ENCODE measurements around the gene LMNA.
A peak's percentile ranks its signal among the peaks of the same experiment; 100 is the strongest.

LMNA gene

DNA sequence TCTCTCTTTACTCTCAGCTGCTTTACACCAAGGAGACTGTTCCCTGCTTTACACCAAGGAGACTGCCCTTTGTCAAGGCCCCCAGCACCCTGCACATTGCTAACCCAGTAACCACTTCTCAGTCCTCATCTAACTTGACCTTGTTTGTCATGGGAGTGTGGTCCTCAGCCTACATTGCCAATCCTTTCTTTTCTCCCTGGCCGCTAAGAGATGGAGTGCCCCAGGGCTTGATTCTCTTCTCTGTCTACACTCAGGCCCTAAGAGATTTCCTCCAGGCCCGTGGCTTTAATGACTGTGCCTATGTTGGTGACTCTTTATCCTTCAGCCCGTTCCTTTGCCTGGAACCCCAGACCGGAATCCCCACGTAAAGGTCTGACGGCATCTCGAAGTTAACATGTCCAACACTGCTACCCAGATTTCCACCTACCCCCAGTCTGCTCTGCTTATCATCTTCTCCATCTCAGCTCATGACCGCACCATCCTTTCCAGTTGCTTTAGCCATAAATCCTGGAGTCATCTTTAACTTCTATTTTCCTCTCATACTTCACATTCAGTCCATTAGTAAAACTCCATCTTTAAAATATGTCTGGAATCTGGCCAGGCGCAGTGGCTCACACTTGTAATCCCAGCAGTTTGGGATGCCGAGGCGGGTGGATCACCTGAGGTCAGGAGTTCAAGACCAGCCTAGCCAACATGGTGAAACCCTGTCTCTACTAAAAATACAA, 29.4 kb downstream of the LMNA start:
- DNase-seq: no peak

- no peak for DNase-seq
These were observed 30.2 kb downstream of the LMNA start for GRCh38 chr1:156144742-156145141.

- no peak for DNase-seq
These were observed 31.1 kb downstream of the LMNA start for GRCh38 chr1:156145650-156146019.

GRCh38 chr1:156146020-156146768, 31.7 kb downstream of the LMNA start:
- peak; percentile 38 to 50 for DNase-seq

DNA sequence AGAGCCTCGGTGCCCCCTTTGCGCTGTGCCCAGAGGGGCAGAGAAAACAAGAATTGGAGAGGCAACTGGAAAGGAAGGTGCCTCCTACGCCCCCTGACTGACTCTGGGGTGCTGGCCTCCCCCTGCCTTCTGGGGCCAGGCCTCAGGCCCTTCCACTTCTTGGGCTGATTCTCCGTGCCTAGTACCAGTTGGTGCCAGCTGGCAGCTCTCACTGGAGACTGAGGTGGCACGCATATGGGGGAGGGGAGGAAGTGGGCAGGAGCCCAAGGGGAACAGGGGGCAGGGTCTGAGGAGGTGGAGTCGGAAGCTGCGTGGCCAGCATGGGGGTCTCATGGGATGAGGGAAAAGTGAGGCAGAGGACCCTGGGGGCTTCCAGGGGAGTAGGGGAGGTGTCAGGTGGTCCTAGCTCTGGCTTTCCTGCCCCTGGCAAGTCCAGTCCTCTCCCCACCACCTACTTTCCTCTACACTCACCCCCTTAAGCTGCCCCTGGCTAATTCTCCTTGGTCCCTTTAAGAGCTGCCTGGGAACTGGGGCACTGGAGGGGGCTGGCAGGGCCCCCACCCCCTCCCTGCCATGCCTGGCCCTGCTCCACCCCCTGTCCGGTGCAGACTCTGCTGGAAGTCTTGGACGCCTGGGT, 32.4 kb downstream of the LMNA start:
- DNase-seq: no peak

GRCh38 chr1:156148216-156148615, 33.7 kb downstream of the LMNA start:
- no peak for DNase-seq

GRCh38 chr1:156149374-156150332, 35.1 kb downstream of the LMNA start:
- DNase-seq: no peak

- DNase-seq: no peak
These were observed 36.0 kb downstream of the LMNA start for GRCh38 chr1:156150333-156151011.

DNA sequence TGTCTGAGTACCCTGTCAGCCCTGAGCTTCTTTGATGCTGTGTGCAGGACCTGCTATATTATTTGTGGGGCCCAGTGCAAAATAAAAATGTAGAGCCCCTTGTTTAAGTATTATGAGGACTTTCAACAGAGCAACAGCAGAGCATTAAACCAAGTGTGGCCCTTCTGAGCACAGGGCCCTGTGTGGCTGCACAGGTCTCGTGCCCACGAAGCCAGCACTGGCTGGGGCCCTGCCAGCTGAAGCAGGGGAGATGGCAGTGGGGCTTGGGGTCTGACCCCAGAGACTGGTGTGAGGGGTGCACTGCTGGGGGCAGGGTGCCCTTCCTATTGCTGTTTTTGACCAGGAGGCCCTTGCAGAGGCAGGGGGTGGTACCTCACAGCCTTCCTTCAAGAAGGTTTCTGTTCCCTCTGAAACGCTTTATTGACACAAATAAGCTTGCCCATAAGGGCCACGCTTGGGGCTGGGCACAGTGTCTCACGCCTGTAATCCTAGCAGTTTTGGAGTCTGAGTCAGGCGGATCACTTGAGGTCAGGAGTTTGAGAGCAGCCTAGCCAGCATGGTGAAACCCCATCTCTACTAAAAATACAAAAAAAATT, 36.7 kb downstream of the LMNA start:
- DNase-seq: no peak

GRCh38 chr1:156152628-156153027, 38.1 kb downstream of the LMNA start:
- no peak for DNase-seq

- DNase-seq: no peak
These were observed 38.9 kb downstream of the LMNA start, which contains the start of gene SEMA4A for GRCh38 chr1:156153362-156153761. SEMA4A (plus strand) TSS chr1:156153585; CDS start chr1:156154579, 994 bp downstream.

DNA sequence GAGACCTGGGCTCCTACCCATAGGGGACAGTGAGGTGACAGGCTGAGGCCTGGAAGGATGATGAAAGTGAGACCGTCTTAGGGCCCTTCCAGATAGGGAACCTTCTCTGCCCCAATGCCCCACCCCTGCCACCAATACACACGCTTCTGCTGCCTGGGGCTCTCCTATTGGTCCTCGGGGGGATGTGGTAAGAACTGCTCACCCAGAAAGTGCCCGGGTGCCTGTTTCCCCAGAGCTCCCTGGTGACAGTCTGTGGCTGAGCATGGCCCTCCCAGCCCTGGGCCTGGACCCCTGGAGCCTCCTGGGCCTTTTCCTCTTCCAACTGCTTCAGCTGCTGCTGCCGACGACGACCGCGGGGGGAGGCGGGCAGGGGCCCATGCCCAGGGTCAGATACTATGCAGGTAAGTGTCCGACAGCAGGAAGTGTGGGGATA, 39.8 kb downstream of the LMNA start:
- no peak for DNase-seq

- DNase-seq: no peak
These were observed 41.4 kb downstream of the LMNA start for GRCh38 chr1:156155756-156156510.

DNA sequence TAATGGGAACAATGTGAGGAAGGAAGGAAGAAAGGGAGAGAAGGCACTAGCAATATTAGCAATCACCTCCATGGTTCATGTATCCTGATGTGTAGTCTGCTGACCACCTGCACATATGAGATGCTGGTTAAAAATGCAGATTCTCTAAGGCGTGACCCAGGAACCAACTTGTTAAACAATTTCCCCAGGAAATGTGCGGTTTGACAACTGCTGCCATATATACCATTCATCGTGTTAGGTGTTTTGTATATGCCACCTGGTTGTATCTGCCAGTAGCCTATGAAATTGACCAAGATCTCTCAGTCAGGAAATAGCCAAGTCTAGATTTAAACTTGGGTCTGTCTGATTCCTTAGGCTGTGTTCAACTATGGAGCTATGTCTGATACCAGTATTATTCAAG, 43.0 kb downstream of the LMNA start:
- no peak for DNase-seq

DNA sequence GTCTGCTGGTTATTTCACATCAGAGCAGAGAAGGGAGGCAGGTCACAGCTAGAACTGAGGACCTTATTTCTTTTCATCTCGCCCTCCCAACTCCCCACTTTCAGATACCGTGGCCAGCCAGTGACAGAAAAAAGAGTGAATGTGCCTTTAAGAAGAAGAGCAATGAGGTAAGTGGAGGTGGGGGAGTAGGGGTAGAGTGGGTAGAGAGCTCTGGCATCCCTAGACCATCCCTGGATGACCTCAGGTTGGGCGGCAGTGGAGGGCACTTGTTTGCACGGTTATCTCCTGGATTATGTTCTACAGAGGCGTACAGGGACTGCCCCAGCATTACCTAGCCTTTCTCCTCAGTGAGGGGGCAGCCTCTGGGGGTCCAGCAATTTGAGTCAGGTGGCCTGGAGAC, 43.5 kb downstream of the LMNA start:
- DNase-seq: no peak

DNA sequence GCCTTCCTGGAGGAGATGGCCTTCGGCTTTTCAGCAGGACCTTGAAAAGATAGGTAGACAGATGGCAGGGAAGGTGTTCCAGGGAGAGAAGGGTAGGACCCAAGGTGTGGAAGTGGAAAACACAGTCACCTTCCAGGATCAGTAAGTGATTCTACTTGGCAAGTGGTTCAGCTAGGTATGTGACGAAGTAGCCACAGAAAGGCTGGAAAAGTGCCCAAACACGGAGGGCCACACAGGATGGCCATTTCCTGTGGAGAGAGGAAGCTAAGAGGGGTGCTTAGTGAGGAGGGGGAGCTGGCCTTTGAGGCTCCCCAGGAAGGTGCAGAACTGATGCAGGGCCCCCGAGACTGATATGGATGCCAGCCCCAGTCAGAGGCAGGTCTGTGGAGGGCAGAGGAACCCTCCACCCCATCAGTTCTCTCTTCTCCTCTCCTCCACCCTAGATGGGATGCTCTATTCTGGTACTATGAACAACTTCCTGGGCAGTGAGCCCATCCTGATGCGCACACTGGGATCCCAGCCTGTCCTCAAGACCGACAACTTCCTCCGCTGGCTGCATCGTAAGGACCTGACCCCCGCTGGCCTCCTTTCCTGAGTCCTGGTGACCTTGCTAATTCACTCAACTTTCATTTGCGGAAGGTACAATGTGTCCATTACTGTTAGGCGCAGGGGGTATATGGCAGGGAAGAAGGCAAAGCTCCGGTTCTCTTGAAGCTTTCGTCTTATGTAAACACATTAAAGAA, 45.7 kb downstream of the LMNA start:
- no peak for DNase-seq

DNA sequence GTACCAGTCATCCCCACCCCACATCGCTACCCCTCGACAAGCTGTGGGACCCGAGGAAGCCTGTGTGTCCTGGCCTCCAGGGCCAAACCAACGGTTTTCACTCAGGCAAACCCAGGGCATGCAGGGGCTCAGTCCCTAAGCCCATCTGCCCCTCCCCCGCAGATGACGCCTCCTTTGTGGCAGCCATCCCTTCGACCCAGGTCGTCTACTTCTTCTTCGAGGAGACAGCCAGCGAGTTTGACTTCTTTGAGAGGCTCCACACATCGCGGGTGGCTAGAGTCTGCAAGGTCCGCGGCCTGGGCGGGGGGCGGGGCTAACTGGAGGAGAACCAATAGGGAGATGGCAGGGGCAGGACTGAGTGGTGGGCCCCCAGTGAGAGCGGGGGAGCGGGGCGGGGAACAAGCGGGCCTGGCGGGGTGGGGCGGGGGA, 46.2 kb downstream of the LMNA start:
- peak; percentile 64 to 73 for DNase-seq

GRCh38 chr1:156162430-156163037, 48.0 kb downstream of the LMNA start:
- DNase-seq: no peak

GRCh38 chr1:156163712-156164111, 49.2 kb downstream of the LMNA start:
- no peak for DNase-seq
